ENCODE data around the gene SYPL2. TPM values are rescaled to one million over a fixed set of nuclear protein-coding genes. Genes with fewer than 3 reads are reported as not detected.

SYPL2 gene
- total and polyA plus RNA-seq, 2 donors (not counting 1 experiment from before 2014, with no cell fraction given): not detected

DNA sequence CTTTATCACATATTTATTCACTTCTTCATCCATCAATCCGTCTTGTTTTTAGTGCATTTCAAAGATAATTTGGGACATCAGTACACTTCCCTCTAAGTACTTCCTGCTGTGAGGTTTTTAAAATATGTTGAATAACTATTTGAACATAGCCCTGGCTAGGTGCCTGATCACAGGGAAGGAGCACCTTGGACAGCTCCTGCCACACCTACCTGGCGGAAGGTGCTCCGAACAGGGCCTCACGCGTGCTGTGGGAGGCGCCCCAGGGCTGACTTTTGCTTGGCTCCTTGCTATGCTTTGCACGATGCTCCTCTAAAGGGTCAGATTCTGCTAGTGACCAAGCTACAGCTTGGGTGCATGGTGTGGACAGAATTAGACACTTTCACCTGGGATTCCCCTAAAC is 12.5 kb downstream of the SYPL2 start:
- Mint-ChIP-seq H3K27ac (no peak overlapping the region), H3K9me3 (ENCODE audit: insufficient read depth) (no peaks in the 10 kb centered on the region), H3K4me3 (no peak overlapping the region), H3K27me3 (peaks cover 64% of the 10 kb centered on the region), H3K4me1 (peaks cover 12% of the 10 kb centered on the region)
- TF ChIP-seq, protein P1, sequence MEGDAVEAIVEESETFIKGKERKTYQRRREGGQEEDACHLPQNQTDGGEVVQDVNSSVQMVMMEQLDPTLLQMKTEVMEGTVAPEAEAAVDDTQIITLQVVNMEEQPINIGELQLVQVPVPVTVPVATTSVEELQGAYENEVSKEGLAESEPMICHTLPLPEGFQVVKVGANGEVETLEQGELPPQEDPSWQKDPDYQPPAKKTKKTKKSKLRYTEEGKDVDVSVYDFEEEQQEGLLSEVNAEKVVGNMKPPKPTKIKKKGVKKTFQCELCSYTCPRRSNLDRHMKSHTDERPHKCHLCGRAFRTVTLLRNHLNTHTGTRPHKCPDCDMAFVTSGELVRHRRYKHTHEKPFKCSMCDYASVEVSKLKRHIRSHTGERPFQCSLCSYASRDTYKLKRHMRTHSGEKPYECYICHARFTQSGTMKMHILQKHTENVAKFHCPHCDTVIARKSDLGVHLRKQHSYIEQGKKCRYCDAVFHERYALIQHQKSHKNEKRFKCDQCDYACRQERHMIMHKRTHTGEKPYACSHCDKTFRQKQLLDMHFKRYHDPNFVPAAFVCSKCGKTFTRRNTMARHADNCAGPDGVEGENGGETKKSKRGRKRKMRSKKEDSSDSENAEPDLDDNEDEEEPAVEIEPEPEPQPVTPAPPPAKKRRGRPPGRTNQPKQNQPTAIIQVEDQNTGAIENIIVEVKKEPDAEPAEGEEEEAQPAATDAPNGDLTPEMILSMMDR (IDR thresholded peaks at IDR 0.05): no peak
- no peak for TF ChIP-seq EZH2 (IDR thresholded peaks at IDR 0.05; ENCODE audit: borderline replicate concordance, insufficient read depth, low read depth, low read length, poor library complexity, severe bottlenecking)
- Histone ChIP-seq H3K79me2 (ENCODE audit: control insufficient read depth, insufficient read depth, low read length) (no peaks in the 10 kb centered on the region), H2AFZ (ENCODE audit: insufficient read depth, low read depth, low read length, poor library complexity, severe bottlenecking) (no peak overlapping the region), H4K20me1 (ENCODE audit: control insufficient read depth, insufficient read depth, low read length, poor library complexity, severe bottlenecking) (no peaks in the 10 kb centered on the region), H3K27me3 (replicated peaks in 1 of 4; ENCODE audit: control extremely low read depth in 1 of 4, control insufficient read depth in 3 of 4, insufficient read depth in 4 of 4, low read length in 3 of 4) (peaks cover 0 to 56% (median 22%) of the 10 kb centered on the region in 4 experiments), H3K4me3 (ENCODE audit: control extremely low read depth in 1 of 5, extremely low read depth in 1 of 5, insufficient read depth in 1 of 5, low read depth in 2 of 5, low read length in 4 of 5) (no peak overlapping the region), H3K9ac (ENCODE audit: low read length) (no peak overlapping the region), H3K9me3 (ENCODE audit: control extremely low read depth in 1 of 3, control insufficient read depth in 2 of 3, insufficient read depth in 1 of 3, low read length in 2 of 3) (peaks cover 0 to 5% (median 0%) of the 10 kb centered on the region in 3 donors), H3K27ac (ENCODE audit: low read length in 2 of 2) (no peak overlapping the region), H3K4me2 (replicated peaks; ENCODE audit: low read depth, low read length, poor library complexity, severe bottlenecking) (no peak overlapping the region), H3K36me3 (replicated peaks in 1 of 2; ENCODE audit: control extremely low read depth in 1 of 2, control insufficient read depth in 1 of 2, extremely low read depth in 1 of 2, insufficient read depth in 2 of 2, low read length in 1 of 2) (no peaks in the 10 kb centered on the region), H3K4me1 (ENCODE audit: control insufficient read depth in 2 of 2, insufficient read depth in 2 of 2, low read length in 2 of 2) (peaks cover 3 to 8% of the 10 kb centered on the region in 2 donors)
- DNase-seq (no peak), ATAC-seq (ENCODE audit: low read depth) (no peak)
- intact Hi-C loops (cut with micrococcal nuclease): no loop called here
- ChIA-PET CTCF (interaction anchor here (0.6 to 1.5 kb wide), 2 partner anchors 53 to 1156 kb away, joined by 4 to 5 read pairs; no protein-coding TSS in a partner anchor), POLR2A (no interaction called here)
- WGBS (ENCODE audit: insufficient coverage): 9% methylated on average over 6 of the region's 7 CpGs

DNA sequence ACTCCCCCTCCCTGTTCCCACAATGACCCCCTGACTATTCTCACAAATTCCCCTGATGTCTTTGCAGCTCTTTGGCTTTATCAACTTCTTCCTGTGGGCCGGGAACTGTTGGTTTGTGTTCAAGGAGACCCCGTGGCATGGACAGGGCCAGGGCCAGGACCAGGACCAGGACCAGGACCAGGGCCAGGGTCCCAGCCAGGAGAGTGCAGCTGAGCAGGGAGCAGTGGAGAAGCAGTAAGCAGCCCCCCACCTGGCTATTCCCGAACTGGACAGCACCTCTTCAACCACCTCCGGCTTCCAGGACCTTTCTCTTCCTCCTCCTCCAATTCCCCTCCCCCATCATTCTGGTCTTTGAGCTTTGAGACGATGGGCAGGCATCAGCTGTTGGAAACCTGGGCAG is 13.0 kb downstream of the SYPL2 start:
- TF ChIP-seq EZH2 (IDR thresholded peaks at IDR 0.05; ENCODE audit: borderline replicate concordance, insufficient read depth, low read depth, low read length, poor library complexity, severe bottlenecking): no peak
- TF ChIP-seq, protein P1 (IDR thresholded peaks at IDR 0.05): no peak
- WGBS (ENCODE audit: insufficient coverage): 70% methylated on average over 5 of the region's 5 CpGs
- Mint-ChIP-seq H3K4me3 (no peak overlapping the region), H3K9me3 (ENCODE audit: insufficient read depth) (no peaks in the 10 kb centered on the region), H3K4me1 (peaks cover 15% of the 10 kb centered on the region), H3K27me3 (peaks cover 60% of the 10 kb centered on the region), H3K27ac (no peak overlapping the region)
- CTCF ChIA-PET: interaction anchor here (1.5 kb wide), 1 partner anchor 53 kb away, joined by 5 read pairs; no protein-coding TSS in a partner anchor
- no peak overlapping the region for H2AFZ ChIP-seq (ENCODE audit: insufficient read depth, low read depth, low read length, poor library complexity, severe bottlenecking)
- H3K9ac ChIP-seq (ENCODE audit: low read length): no peak overlapping the region
- ATAC-seq (ENCODE audit: low read depth): no peak
- no peak for DNase-seq
- peaks cover 5 to 11% of the 10 kb centered on the region in 2 donors for H3K4me1 ChIP-seq (ENCODE audit: control insufficient read depth in 2 of 2, insufficient read depth in 2 of 2, low read length in 2 of 2)
- H3K9me3 ChIP-seq (ENCODE audit: control extremely low read depth in 1 of 3, control insufficient read depth in 2 of 3, insufficient read depth in 1 of 3, low read length in 2 of 3): peaks cover 0 to 5% (median 0%) of the 10 kb centered on the region in 3 donors
- H3K36me3 ChIP-seq (replicated peaks in 1 of 2; ENCODE audit: control extremely low read depth in 1 of 2, control insufficient read depth in 1 of 2, extremely low read depth in 1 of 2, insufficient read depth in 2 of 2, low read length in 1 of 2): no peaks in the 10 kb centered on the region
- intact Hi-C loops (cut with micrococcal nuclease): no loop called here
- no peak overlapping the region for H3K27ac ChIP-seq (ENCODE audit: low read length in 2 of 2)
- no peak overlapping the region for H3K4me3 ChIP-seq (ENCODE audit: control extremely low read depth in 1 of 5, extremely low read depth in 1 of 5, insufficient read depth in 1 of 5, low read depth in 2 of 5, low read length in 4 of 5)
- POLR2A ChIA-PET: no interaction called here
- H3K27me3 ChIP-seq (replicated peaks in 1 of 4; ENCODE audit: control extremely low read depth in 1 of 4, control insufficient read depth in 3 of 4, insufficient read depth in 4 of 4, low read length in 3 of 4): peaks cover 0 to 56% (median 21%) of the 10 kb centered on the region in 4 experiments
- H3K4me2 ChIP-seq (replicated peaks; ENCODE audit: low read depth, low read length, poor library complexity, severe bottlenecking): no peak overlapping the region
- H3K79me2 ChIP-seq (ENCODE audit: control insufficient read depth, insufficient read depth, low read length): peaks cover 3% of the 10 kb centered on the region
- no peaks in the 10 kb centered on the region for H4K20me1 ChIP-seq (ENCODE audit: control insufficient read depth, insufficient read depth, low read length, poor library complexity, severe bottlenecking)

All from B cell (primary cell).